HUDEP-2 (cell line): Measurements from ENCODE around the gene OR2A1.
"Not testable (repeated sequence)": the region's sequence is repeated elsewhere in the genome, so short reads cannot be mapped to it uniquely, and the experiment has no call there.

Source experiments
- DNase-seq, 76 experiments: peaks; one replicate each; lab custom pipeline; 2025; ENCODE audit not compliant: unreplicated experiment in 76 of 76; lab: John Stamatoyannopoulos, UW

The OR2A1 gene, protein sequence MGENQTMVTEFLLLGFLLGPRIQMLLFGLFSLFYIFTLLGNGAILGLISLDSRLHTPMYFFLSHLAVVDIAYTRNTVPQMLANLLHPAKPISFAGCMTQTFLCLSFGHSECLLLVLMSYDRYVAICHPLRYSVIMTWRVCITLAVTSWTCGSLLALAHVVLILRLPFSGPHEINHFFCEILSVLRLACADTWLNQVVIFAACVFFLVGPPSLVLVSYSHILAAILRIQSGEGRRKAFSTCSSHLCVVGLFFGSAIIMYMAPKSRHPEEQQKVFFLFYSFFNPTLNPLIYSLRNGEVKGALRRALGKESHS

DNA sequence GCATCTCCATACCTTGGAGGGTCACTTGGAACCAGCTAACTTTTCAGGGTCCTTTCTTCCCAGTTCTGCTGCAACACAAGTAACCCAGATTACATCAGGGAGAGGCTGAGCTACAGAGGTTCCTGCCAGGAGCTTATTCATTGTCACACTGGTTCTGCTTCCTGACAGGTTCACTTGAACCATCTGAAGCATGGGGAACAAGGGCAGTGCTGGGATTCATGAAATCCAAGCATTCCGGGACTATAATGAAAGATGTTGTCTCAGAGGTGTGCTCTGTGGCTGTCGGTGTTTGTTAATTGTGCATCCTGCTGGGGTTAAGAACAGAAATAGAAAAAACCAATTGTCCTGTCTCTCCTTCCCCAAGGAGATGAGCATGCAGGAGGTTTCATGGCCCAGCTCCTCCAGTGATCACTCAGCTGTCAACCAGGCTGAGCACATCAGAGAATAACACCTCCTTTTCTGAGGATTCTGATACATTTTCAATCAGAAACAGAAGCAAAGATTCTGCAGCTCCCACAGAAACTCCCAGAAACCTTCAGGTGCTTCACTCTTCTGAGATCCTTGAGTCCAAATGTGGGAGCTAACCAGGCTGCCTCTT lies at the start of gene OR2A1:
Gene OR2A1 (plus strand): TSS at position 548 of the 598 bp plus-strand sequence. CDS start 5,706 bp downstream, outside the sequence.
- DNase-seq: not testable (repeated sequence)

DNA sequence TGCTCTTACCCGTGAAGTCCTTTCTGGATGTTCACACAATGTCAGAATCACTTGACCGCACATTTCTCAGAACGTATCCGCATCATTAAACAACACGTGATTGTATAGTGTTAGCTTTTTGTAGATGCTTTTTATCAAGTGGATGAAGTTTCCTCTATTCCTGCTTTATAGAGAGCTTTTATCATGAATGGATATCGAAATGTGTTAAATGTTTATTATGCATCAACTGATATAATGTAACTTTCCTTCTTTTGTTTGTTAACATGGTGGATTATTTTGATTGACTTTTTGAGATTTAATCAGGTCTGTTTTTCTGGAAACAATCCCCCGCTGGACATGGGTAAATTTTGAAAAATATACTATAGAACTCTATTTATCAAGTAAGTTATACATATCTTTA lies 47.5 kb upstream of the OR2A1 start, which contains the start of gene OR2A7:
Gene OR2A7 (minus strand): TSS at position 101 of the 400 bp plus-strand sequence. CDS start 5,164 bp downstream, outside the sequence.
- DNase-seq: not testable (repeated sequence)

DNA sequence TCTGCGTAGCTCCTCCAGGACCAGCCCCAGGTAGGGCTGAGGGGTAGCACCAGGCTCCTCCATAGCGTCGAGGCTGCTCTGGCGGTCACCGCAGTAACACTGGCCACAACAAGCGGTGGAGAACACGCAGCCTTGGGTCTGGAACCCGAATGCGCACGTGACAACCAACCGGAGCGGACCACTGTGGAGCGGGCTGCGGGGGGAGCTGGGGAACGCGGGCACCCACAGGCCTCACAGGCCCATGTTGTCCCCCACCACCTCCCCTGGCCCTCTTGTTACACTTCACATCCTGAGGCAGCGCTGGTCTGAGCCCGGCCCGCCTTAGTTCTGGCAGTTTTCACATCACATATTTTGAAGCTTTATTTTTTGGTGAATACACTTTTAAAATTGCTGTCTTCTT lies 43.0 kb upstream of the OR2A1 start, which contains the start of gene CTAGE8:
Gene CTAGE8 (minus strand): TSS at position 101 of the 400 bp plus-strand sequence. CDS start 38 bp downstream, at position 63.
- DNase-seq: not testable (repeated sequence)

DNA sequence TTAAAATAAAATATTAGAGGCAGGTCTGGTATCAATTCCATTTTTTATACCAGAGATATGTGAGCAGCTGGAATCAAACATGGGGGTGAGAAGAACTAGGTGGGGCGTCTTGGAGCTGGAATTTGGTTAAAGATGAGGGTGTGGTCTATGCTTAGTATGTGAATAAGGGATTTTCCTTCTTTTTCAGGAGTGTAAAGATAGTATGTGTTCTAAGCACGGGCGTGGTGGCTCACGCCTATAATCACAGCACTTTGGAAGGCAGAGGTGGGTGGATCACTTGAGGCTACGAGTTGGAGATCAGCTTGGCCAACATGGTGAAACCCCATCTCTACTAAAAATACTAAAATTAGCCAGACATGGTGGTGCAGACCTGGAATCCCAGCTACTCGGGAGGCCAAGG lies 36.9 kb upstream of the OR2A1 start:
- not testable (repeated sequence) for DNase-seq

DNA sequence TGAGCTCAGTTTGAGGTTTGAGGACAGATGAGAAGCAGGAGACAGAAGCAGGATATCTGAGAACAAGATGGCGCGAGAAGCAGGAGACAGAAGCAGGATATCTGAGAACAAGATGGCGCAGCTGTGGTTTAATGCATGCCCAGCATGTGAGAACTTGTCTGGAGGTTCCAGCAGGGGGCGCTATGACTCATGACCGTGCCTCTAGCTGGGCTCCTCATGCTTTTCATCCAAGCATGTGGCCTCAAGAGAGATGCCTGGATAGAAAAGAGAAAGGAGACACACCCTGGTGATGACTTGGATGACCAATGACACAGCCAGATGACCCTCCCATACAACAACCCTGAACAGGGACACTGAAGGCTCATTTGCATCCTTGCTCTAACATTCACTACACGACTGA lies 32.2 kb upstream of the OR2A1 start:
- not testable (repeated sequence) for DNase-seq

DNA sequence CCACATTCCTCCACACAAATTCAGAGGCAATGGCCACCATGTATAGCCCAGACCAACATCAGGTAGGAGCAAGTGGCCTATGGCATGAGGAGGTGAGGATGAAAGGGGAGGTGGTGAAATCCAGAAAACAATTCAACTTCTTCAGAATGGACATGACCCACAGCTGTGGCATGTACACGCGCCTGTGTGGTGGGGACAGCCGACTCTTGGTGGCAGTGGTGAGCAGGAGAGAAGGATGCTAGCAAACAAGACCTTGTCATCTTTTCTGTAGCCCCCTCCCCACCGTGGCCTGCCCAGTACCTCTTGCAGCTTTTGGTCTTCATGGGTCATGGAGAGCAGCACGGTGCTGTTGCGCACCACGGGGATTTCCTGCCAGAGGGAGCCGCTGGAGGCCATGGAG lies 30.2 kb upstream of the OR2A1 start:
- DNase-seq: not testable (repeated sequence)

DNA sequence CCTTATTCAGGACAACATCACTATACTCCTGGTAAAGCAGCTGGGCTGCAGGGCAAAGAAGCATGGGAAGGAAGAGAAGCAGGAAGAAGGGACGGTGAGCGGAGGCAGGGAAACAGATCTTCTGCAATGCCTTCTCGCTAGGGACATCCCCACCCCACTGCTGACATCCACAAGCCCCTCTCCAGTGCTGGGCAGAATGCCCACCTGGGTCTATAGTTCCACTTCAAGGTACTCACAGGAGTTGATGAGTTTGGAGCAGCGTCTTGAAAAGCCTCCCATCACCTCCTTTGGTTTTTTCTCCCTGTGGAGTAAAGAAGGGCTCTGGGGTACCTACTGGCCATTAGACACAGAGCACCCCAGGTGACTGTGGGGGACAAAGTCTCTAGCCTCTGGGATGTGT lies 29.7 kb upstream of the OR2A1 start:
- not testable (repeated sequence) for DNase-seq

DNA sequence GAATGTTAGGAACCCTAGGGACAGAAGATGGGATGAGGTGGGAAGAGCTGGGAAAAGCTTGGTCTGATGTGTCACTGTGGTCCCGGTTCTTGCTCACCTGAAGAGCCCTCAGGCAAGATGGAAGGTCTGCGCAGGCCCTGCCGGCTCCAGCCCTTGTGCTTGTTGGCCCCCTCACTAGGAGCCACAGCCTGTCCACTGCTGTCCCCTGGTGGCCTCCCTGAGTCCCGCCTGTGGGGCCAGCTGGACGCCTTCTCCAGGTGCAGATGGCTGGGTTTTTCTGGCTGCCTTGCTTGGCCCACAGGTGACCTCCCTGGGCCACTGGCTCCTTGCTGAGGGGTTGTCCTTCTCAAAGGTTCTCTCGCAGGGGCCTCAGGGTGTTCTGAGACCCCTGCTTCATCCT lies 28.5 kb upstream of the OR2A1 start:
- DNase-seq: not testable (repeated sequence)

DNA sequence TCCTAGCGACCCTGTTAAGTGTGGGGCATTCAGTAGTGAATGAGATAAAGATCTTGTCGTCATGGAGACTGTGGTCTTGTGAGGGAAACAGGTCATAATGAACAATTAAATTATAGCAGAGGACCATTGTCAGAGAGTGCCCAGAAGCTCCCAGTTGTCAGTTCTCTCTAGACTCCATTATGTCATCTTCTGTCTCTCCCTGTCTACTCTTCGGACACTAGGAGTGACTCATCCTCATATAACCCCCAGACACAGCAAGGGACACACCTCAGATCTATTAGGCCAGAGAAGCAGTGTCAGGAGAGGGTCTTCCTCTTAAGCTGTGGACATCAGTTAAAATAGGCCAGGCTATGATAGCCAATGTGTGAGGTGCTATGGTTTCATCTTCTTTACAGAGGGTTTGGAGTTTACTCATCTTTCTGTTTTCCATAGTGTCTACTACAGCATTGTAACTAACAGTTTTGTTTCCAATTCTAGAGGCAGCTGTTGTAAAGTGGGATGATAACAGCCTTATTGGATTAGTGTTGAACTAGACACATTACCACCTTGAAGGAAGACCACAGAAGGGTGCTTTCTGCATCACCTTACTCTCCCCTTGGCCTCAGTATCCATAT lies 24.9 kb upstream of the OR2A1 start:
- DNase-seq: not testable (repeated sequence)

DNA sequence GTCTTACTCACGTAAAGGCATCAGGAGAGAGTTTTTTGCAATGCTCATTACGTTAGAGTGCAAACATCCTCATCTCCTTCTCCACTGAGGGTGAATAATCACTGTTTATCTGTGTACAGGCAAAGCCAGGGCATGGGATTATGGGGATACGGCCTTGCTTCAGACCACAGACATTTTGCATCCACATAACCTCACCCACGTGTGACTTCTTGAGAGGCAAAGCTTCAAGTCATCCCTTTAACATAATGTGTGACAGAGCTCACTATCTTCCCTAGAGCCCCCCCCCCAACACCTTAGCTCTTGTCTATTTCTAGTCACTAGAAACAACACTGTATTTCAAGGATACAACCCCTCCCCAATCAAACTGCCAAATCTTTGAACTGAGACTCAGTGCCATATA lies 20.6 kb upstream of the OR2A1 start:
- not testable (repeated sequence) for DNase-seq

DNA sequence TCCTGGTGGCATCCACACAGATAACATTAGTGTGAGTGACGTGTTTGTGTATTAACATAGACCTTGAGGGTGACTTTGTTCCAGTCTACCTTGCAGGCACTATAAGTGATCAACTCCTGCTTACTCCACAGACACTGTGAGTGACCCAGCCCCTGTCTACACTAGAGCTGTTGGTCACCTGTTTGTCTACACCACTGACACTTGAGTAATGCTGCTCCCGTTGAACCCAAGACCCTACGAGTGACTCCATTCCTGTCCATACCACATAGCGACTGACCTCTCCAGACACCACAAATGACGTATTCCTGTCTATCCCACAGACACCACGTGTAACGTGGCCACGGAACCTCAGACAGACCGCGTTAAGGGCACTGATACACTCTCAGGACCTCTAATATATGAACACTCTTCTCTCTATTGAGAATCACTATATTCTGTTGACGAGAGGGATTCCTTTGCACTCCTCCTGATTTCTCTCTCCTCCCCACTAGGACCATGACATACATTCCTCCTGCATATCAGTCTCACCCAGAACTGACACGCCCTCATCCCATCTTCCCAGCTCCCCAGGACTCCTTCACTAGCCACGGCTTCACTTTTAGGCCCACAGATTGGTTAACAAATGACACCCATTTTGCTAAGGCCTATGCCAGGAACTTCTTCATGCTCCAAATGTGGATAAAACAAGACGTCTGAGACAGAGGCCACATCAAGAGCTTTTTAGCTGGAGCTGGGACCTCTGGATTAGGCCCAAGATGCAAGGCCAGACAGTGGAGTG lies 19.6 kb upstream of the OR2A1 start:
- DNase-seq: not testable (repeated sequence)

DNA sequence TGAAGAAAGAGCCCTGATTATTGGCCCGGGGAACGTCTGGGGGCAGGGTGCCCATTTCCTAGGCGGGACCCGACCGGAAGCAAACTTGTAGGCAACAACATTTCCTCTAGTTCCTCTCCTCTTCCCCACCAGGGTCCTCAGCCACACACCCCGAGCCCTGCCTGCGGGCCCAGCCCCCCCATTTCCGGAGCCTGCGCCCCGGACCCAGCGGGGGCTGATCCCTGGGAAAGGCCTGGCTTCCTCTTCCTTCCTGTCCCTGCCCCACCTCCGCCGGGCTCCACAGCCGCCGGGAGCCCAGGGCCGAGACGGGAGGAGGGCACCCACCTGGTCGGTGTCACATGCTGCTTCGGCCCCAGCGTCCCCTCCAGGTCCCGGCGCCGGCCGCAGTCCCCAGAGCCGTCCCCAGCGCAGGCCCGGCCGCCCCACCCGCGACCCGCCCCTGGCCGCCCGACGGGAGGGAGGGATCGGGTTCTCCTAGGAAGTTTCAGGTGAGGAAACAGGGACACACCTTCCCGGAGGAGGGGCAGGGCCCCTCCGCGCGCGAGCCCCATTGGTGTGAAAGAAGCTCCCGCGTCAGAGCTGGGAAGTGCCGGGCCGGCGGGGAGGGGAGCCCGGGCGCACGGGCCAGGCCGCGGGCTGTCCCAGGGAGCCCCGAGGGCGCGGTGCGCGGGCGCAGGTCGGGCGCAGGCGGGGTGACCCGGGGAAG lies 18.3 kb upstream of the OR2A1 start:
- not testable (repeated sequence) for DNase-seq

DNA sequence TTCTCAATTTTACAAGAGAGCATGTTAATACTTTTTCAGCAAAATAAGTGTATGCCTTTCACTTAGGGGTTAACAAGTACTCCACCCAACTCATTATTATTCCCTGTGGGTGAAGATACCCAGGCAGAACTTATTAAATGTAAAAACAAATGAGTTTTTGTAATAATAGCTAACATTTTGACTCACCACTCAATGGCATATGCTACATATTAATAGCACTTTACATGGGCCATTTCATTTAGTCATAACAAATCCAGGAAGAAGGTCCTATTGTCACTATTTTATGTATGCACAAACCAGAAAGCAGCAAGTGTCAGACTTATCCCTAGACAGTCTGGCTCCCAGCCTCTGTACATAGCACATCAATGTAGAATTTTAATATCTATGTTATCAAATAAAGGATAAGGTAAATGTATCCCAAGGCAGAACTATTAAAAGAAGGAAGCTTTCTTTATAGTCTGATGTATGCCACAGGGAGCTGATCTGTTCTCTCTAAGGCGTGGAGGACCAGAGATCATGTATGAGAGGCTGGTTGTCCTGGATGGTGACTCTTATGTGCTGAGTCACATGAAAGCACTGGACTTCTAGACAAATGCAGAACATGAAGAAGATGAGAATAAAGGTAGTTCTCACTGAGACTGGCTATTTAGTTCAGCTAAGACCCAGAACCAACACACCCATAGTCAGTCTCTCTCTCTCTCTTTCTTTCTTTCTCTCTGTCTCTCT lies 9.5 kb upstream of the OR2A1 start:
- DNase-seq: not testable (repeated sequence)

DNA sequence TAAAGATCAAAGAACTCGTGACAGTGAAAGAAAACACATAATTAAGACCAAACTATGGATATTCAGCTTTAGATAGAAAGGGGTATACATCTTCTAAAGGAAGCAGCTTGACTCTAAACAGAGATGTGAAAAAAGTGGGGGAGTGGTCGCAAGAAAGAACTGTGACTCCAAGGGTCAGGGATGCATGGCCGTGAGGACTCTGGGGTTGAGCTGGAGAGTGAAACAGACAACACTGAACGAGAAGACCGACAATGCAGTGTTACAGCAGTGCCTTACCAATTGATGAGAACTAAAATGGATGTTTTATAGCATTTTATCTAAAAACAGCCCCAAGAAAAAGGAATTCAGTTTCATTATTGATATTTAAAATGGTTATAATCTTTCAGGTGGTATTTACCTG lies 8.6 kb upstream of the OR2A1 start:
- not testable (repeated sequence) for DNase-seq

DNA sequence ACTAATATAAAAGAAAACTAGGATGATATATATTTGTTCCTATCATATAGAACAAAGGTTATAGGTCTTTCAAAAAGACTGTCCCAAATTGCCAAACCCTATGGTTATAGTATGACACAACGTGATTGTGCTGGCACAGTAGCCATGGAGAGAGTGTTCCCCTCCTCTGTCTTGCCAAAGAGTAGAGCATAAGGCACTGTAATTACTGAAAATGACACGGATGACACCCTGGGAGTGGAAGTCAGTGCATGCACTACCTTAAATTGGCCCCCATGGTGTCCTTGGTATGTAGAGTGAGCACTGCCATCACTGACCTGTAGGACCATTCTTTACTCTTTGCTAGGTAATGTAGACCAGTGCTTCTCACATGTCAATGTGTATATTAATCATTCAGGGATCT lies 7.1 kb upstream of the OR2A1 start:
- not testable (repeated sequence) for DNase-seq

DNA sequence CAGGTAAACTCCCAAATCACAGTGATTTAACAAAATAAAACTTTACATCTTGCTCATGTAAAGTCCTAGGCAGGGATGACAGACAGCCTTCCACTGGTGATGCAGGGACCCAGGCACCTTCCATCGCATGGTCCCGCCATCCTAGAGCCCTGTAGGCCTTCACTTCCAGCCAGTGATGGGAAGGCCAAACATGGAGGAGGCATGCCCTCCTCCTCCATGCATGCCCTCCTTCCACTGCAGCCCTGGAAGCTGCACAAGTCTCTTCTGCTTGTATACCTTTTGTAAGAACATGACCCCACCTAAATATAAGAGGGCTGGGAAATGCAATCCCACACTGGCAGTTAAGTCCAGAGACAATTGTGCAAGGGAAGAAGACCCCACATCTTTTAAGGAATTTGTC lies 2.5 kb upstream of the OR2A1 start:
- DNase-seq: not testable (repeated sequence)

DNA sequence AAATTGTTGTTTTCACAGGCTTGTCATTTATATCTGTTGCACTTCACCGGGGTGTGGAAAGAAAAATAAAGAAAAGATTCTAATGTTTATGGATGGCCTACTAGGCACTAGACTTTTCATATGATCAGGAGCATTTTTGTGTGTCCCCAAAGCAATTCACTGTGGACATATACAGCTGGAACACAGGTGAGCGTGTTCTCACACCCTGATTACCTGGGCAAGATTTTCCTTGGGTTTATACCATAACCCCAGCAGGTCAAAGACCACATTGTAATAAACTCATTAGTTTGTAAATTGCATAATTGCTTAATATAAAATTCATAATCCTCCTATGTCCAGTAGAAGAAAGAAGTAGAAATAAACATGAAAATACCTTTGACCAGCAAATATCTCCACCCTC lies 1.0 kb upstream of the OR2A1 start:
- DNase-seq: not testable (repeated sequence)

DNA sequence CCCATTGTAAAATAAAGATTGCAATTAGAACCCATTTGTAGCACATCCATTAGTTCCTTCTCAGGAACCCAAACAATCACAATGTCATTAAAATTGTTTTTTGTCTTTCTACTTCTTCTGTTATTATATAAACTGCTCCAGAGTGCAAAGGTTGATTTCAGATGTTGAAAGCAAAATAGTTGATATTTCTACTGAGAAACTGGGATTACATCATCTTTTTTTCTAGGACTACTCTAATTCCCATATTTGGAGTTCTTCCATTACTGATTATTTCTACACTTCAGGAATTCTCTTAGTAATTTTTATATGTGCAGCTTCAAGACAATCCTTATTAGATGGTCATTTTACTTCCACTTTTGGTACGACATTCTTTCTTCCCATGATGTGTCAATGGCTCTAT lies 5.3 kb downstream of the OR2A1 start:
- DNase-seq: not testable (repeated sequence)

DNA sequence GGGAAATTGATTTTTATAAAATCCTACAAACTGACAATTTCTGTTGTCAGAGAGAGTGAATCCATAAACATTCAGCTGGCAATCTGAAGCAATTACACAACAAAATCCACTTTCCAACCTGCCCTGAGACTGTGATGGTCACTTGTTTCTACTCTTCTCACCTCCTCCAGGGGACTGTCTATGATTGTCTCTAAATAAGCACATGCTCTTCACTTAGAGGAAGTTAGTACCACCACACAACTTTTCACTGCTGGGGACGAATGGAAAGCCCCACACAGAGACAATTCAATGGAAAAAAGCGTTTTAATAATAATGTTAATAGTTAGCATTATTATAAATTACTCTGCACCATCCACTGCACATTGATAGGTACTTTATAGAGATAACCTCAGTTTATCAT lies 7.3 kb downstream of the OR2A1 start:
- DNase-seq: not testable (repeated sequence)
